ENCODE data around the gene OSGEP.

OSGEP gene

GRCh38 chr14:20469890-20470602 is 15.4 kb upstream of the OSGEP start:
- no peak overlapping the region for H3K27ac ChIP-seq (ENCODE audit: low read length)
- no CpG with 5 or more reads among the region's 12 CpGs for WGBS (ENCODE audit: insufficient coverage, insufficient read length)

GRCh38 chr14:20469242-20469889 is 14.8 kb upstream of the OSGEP start, which contains the start of gene PNP:
TSS of gene PNP (plus strand) at chr14:20469406. CDS start at chr14:20469525, 119 bp downstream.
- no CpG with 5 or more reads among the region's 40 CpGs for WGBS (ENCODE audit: insufficient coverage, insufficient read length)
- peak; percentile 82 for DNase-seq (ENCODE audit: low read depth, low spot score)
- H3K36me3 ChIP-seq (ENCODE audit: control insufficient read depth, insufficient read depth, low read length), result peaks cover 9% of the 10 kb centered on the region; the same call in 1 of the 2 replicates
- H3K27ac ChIP-seq (ENCODE audit: low read length), result no peak within 1 kb of the TSS
- no peaks in the 10 kb centered on the region for H3K27me3 ChIP-seq (ENCODE audit: control insufficient read depth, insufficient read depth, low read length)
- H3K4me1 ChIP-seq (ENCODE audit: control insufficient read depth, insufficient read depth, low read length), result no peaks in the 10 kb centered on the region
- H3K4me3 ChIP-seq (ENCODE audit: low read length), result peak within 1 kb of the TSS; percentile 89
- no peaks in the 10 kb centered on the region for H3K9me3 ChIP-seq (ENCODE audit: control insufficient read depth, insufficient read depth, low read length)

More at GRCh38 chr14:20469890-20470602, 15.4 kb upstream of the OSGEP start:
- H3K27me3 ChIP-seq (ENCODE audit: control insufficient read depth, insufficient read depth, low read length), result no peaks in the 10 kb centered on the region
- H3K36me3 ChIP-seq (ENCODE audit: control insufficient read depth, insufficient read depth, low read length), result peaks cover 12% of the 10 kb centered on the region; the same call in 1 of the 2 replicates
- H3K4me3 ChIP-seq (ENCODE audit: low read length), result peak overlapping the region; percentile 89; the same call in 1 of the 2 replicates
- H3K9me3 ChIP-seq (ENCODE audit: control insufficient read depth, insufficient read depth, low read length), result no peaks in the 10 kb centered on the region
- no peaks in the 10 kb centered on the region for H3K4me1 ChIP-seq (ENCODE audit: control insufficient read depth, insufficient read depth, low read length)
- no peak for DNase-seq (ENCODE audit: low read depth, low spot score)

- H3K4me3 ChIP-seq (ENCODE audit: low read length), result peak overlapping the region; percentile 89; the same call in 1 of the 2 replicates
- H3K4me1 ChIP-seq (ENCODE audit: control insufficient read depth, insufficient read depth, low read length), result no peaks in the 10 kb centered on the region
- no CpG with 5 or more reads among the region's 16 CpGs for WGBS (ENCODE audit: insufficient coverage, insufficient read length)
- no peaks in the 10 kb centered on the region for H3K27me3 ChIP-seq (ENCODE audit: control insufficient read depth, insufficient read depth, low read length)
- peaks cover 7% of the 10 kb centered on the region; the same call in 1 of the 2 replicates for H3K36me3 ChIP-seq (ENCODE audit: control insufficient read depth, insufficient read depth, low read length)
- no peaks in the 10 kb centered on the region for H3K9me3 ChIP-seq (ENCODE audit: control insufficient read depth, insufficient read depth, low read length)
- DNase-seq (ENCODE audit: low read depth, low spot score), result no peak
- no peak overlapping the region for H3K27ac ChIP-seq (ENCODE audit: low read length)
Observed at GRCh38 chr14:20468764-20469241, 14.2 kb upstream of the OSGEP start.

GRCh38 chr14:20461225-20462141 is 6.9 kb upstream of the OSGEP start, which contains the start of gene PIP4P1:
TSS of gene PIP4P1 (minus strand) at chr14:20461434. CDS start at chr14:20461325, 109 bp downstream.
- Histone ChIP-seq H3K36me3 (ENCODE audit: control insufficient read depth, insufficient read depth, low read length) (peaks cover 16% of the 10 kb centered on the region; the same call in 1 of the 2 replicates), H3K27ac (ENCODE audit: low read length) (no peak within 1 kb of the TSS), H3K4me3 (ENCODE audit: low read length) (peak within 1 kb of the TSS; percentile 70), H3K9me3 (ENCODE audit: control insufficient read depth, insufficient read depth, low read length) (no peaks in the 10 kb centered on the region), H3K27me3 (ENCODE audit: control insufficient read depth, insufficient read depth, low read length) (no peaks in the 10 kb centered on the region), H3K4me1 (ENCODE audit: control insufficient read depth, insufficient read depth, low read length) (no peaks in the 10 kb centered on the region)
- DNase-seq (ENCODE audit: low read depth, low spot score), result peak; percentile 99
- no CpG with 5 or more reads among the region's 67 CpGs for WGBS (ENCODE audit: insufficient coverage, insufficient read length)

- no peak overlapping the region for H3K27ac ChIP-seq (ENCODE audit: low read length)
- H3K4me1 ChIP-seq (ENCODE audit: control insufficient read depth, insufficient read depth, low read length), result no peaks in the 10 kb centered on the region
- H3K36me3 ChIP-seq (ENCODE audit: control insufficient read depth, insufficient read depth, low read length), result peaks cover 18% of the 10 kb centered on the region; the same call in 1 of the 2 replicates
Observed at GRCh38 chr14:20460458-20461224, 6.0 kb upstream of the OSGEP start.

DNA sequence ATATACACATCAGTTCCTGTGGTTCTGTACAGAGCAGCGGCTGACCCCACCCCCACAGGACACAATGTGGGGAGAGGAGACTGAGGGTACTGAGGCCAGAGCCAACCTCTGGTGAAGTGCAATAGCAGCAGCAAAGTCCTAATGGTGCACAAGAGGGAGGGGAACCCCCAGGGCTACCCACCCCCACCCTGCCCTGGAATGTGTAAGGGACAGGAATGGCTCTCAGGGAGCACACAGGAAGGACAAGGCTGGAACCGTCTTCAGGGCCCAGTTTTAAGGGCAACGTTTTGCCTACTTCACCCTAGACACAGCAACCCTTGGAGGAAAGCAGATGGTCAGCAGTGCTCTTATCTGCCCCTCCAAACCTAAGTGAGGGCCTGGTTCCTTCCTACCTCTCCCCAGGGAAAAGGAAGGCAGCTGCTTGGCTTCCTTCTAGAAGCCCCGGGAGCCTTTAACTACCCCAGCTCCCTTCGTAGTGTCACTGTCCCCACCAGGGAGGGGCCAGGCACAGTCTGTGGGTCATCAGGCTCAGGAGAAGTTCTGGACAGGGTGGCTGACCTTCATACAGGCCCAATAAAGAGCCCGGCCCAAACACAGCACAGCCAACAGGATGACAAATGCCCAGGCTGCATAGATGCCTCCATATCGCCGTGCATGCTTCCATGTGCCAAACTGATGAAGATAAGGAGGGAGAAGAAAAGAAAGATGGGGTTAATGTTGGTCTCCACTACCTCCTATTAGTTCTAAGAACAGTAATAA is 3.6 kb upstream of the OSGEP start:
- no peak for DNase-seq (ENCODE audit: low read depth, low spot score)
- Histone ChIP-seq H3K4me1 (ENCODE audit: control insufficient read depth, insufficient read depth, low read length) (no peaks in the 10 kb centered on the region), H3K36me3 (ENCODE audit: control insufficient read depth, insufficient read depth, low read length) (peaks cover 18% of the 10 kb centered on the region; the same call in 1 of the 2 replicates), H3K9me3 (ENCODE audit: control insufficient read depth, insufficient read depth, low read length) (no peaks in the 10 kb centered on the region), H3K4me3 (ENCODE audit: low read length) (no peak overlapping the region), H3K27me3 (ENCODE audit: control insufficient read depth, insufficient read depth, low read length) (no peaks in the 10 kb centered on the region), H3K27ac (ENCODE audit: low read length) (no peak overlapping the region)
- no CpG with 5 or more reads among the region's 8 CpGs for WGBS (ENCODE audit: insufficient coverage, insufficient read length)

More at GRCh38 chr14:20460458-20461224, 6.0 kb upstream of the OSGEP start:
- H3K9me3 ChIP-seq (ENCODE audit: control insufficient read depth, insufficient read depth, low read length), result no peaks in the 10 kb centered on the region
- whole genome bisulfite sequencing (ENCODE audit: insufficient coverage, insufficient read length), result no CpG with 5 or more reads among the region's 32 CpGs
- H3K4me3 ChIP-seq (ENCODE audit: low read length), result peak overlapping the region; percentile 70
- no peak for DNase-seq (ENCODE audit: low read depth, low spot score)
- H3K27me3 ChIP-seq (ENCODE audit: control insufficient read depth, insufficient read depth, low read length), result no peaks in the 10 kb centered on the region

- Histone ChIP-seq H3K4me1 (ENCODE audit: control insufficient read depth, insufficient read depth, low read length) (no peaks in the 10 kb centered on the region), H3K36me3 (ENCODE audit: control insufficient read depth, insufficient read depth, low read length) (peaks cover 21% of the 10 kb centered on the region; the same call in 1 of the 2 replicates), H3K27me3 (ENCODE audit: control insufficient read depth, insufficient read depth, low read length) (no peaks in the 10 kb centered on the region), H3K27ac (ENCODE audit: low read length) (no peak overlapping the region), H3K9me3 (ENCODE audit: control insufficient read depth, insufficient read depth, low read length) (no peaks in the 10 kb centered on the region), H3K4me3 (ENCODE audit: low read length) (no peak overlapping the region)
- WGBS (ENCODE audit: insufficient coverage, insufficient read length), result no CpG with 5 or more reads among the region's 13 CpGs
- no peak for DNase-seq (ENCODE audit: low read depth, low spot score)
Observed at GRCh38 chr14:20456971-20457370, 2.4 kb upstream of the OSGEP start.

DNA sequence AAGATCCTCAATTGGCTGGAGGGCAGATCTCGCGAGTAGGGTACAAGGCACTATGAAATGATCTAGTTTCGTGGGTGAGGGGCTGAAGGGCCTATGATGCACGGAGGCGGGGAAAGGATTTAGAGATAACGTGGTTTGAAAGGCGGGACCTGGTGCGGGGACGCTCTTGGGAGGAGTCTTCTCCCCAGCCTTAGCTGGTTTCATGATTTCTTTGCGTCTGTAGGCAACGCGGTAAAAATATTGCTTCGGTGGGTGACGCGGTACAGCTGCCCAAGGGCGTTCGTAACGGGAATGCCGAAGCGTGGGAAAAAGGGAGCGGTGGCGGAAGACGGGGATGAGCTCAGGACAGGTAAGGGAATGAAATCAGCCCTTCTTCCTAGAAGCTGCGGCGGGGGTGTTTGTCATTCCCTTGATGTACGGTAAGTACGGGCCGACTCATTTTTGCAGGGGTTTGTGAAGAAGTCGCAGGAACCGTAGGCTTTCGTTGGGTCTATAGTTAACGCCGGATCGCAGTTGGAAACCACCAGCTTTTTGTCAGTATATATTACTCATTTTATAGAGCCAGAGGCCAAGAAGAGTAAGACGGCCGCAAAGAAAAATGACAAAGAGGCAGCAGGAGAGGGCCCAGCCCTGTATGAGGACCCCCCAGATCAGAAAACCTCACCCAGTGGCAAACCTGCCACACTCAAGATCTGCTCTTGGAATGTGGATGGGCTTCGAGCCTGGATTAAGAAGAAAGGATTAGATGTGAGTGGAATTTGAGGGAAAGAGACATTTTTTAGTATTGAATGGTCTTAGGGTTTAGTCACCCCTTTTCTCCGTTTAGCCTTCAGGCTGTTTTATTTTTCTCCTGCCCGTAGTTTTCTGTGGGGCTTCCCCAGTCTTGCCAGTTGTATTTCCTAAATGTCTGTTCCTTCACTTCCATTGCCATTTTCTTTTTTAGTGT is 1.0 kb upstream of the OSGEP start:
- Histone ChIP-seq H3K4me1 (ENCODE audit: control insufficient read depth, insufficient read depth, low read length) (no peaks in the 10 kb centered on the region), H3K36me3 (ENCODE audit: control insufficient read depth, insufficient read depth, low read length) (peaks cover 23% of the 10 kb centered on the region; the same call in 1 of the 2 replicates), H3K27me3 (ENCODE audit: control insufficient read depth, insufficient read depth, low read length) (no peaks in the 10 kb centered on the region), H3K27ac (ENCODE audit: low read length) (no peak overlapping the region), H3K4me3 (ENCODE audit: low read length) (peak overlapping the region; percentile 85), H3K9me3 (ENCODE audit: control insufficient read depth, insufficient read depth, low read length) (no peaks in the 10 kb centered on the region)
- 100% methylated on average over 1 of the region's 39 CpGs for WGBS (ENCODE audit: insufficient coverage, insufficient read length)
- no peak for DNase-seq (ENCODE audit: low read depth, low spot score)

Measured in iPS DF 6.9 (cell line).